PC-3 (cell line): ENCODE results near the gene LRRC75A.

Experiments used
- EZH2 ChIP-seq: fragments of 300-600 bp; sonication (generic); IDR thresholded peaks from one replicate; pipeline ENCODE4 v1.6.1; 2017; ENCODE audit warnings: antibody characterized with exemption, mild to moderate bottlenecking, low read length; ENCODE audit not compliant: unreplicated experiment
- EZH2phosphoT487 ChIP-seq: fragments of 300-600 bp; sonication (generic); IDR thresholded peaks from 2 replicates; pipeline ENCODE4 v1.6.1; 2018; ENCODE audit warnings: mild to moderate bottlenecking, antibody characterized with exemption, low read length, borderline replicate concordance
- TF ChIP-seq, protein P1 (sequence below): fragments of 300-600 bp; sonication (generic); conservative IDR thresholded peaks from 2 replicates; pipeline ENCODE4 v1.5.1; 2017; ENCODE audit warnings: antibody characterized with exemption, low read depth, mild to moderate bottlenecking, low read length

DNA sequence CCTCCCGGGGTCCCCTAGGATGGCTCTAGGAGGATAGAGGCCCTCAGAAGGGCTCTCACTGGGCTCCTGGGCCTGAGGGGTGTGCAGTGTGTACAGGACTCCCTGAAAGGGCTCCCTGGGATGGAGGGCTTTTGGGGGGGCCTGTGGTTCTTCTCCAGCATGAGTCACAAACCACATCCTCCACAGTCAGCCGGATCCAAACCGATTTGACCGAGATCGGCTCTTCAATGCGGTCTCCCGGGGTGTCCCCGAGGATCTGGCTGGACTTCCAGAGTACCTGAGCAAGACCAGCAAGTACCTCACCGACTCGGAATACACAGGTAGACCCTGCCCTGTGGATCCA is 72.1 kb downstream of the LRRC75A start:
- TF ChIP-seq EZH2phosphoT487: no peak
- TF ChIP-seq, protein P1, sequence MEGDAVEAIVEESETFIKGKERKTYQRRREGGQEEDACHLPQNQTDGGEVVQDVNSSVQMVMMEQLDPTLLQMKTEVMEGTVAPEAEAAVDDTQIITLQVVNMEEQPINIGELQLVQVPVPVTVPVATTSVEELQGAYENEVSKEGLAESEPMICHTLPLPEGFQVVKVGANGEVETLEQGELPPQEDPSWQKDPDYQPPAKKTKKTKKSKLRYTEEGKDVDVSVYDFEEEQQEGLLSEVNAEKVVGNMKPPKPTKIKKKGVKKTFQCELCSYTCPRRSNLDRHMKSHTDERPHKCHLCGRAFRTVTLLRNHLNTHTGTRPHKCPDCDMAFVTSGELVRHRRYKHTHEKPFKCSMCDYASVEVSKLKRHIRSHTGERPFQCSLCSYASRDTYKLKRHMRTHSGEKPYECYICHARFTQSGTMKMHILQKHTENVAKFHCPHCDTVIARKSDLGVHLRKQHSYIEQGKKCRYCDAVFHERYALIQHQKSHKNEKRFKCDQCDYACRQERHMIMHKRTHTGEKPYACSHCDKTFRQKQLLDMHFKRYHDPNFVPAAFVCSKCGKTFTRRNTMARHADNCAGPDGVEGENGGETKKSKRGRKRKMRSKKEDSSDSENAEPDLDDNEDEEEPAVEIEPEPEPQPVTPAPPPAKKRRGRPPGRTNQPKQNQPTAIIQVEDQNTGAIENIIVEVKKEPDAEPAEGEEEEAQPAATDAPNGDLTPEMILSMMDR: no peak
- TF ChIP-seq EZH2: no peak
